ENCODE data around the gene WRNIP1.

Gene WRNIP1

DNA sequence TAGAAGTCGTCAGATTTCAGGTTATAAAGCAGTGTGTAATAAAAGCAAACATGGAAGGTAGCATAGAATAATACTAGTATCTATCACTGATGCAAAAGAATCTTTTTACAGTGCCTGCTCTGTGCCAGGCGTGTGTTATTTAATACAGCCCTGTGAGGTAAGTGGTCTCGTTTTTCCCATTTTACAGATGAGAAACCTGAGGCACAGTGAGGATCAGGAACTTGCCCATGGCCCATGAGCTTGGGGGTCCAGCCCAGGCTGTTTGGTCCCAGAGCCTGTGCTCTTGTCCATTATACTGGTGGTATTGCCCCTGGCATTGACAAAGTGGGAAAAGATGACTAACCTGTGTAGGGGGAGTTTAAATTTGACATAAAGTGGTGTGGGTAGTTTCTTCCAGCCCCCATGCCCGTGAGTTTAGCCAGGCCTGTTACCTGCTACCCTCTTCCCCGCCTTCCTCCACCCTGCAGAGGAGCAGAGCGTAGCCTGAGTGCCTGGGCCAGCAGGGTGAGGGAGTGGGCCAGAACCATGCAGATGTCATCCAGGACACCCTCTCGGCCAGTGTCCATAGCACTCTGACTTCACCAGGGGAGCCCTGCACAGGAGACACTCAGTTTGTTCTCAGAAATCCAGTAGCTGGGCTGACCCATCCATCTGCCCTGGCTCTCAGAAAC lies 16.6 kb downstream of the WRNIP1 start:
- no peak overlapping the region for H3K4me3 ChIP-seq (replicated peaks; ENCODE audit: low read depth, low read length)
- TF ChIP-seq, protein P1, sequence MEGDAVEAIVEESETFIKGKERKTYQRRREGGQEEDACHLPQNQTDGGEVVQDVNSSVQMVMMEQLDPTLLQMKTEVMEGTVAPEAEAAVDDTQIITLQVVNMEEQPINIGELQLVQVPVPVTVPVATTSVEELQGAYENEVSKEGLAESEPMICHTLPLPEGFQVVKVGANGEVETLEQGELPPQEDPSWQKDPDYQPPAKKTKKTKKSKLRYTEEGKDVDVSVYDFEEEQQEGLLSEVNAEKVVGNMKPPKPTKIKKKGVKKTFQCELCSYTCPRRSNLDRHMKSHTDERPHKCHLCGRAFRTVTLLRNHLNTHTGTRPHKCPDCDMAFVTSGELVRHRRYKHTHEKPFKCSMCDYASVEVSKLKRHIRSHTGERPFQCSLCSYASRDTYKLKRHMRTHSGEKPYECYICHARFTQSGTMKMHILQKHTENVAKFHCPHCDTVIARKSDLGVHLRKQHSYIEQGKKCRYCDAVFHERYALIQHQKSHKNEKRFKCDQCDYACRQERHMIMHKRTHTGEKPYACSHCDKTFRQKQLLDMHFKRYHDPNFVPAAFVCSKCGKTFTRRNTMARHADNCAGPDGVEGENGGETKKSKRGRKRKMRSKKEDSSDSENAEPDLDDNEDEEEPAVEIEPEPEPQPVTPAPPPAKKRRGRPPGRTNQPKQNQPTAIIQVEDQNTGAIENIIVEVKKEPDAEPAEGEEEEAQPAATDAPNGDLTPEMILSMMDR (IDR thresholded peaks at IDR 0.05; ENCODE audit: low read depth, low read length, missing control alignments) = no peak
- DNase-seq (ENCODE audit: extremely low read depth, low read depth) = no peak

DNA sequence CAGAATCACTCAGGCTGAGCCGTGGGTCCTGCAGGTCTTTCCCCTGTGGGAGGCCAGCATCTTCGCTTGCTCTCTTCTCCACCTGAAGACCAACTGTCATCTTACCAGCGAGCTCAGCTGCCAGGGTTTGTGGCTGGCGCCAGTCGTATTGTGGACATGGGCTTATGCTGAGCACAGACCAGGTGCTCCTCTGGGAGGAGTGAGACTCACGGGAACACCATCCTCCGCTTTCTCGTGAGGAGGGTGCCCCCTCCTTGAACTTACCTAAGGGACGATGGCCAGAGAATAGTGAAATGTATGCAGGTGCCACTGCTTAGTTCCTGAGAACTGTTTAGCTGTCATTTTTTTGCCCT lies 17.1 kb downstream of the WRNIP1 start:
- TF ChIP-seq, protein P1 (IDR thresholded peaks at IDR 0.05; ENCODE audit: low read depth, low read length, missing control alignments) = no peak
- no peak for DNase-seq (ENCODE audit: extremely low read depth, low read depth)
- no peak overlapping the region for H3K4me3 ChIP-seq (replicated peaks; ENCODE audit: low read depth, low read length)

DNA sequence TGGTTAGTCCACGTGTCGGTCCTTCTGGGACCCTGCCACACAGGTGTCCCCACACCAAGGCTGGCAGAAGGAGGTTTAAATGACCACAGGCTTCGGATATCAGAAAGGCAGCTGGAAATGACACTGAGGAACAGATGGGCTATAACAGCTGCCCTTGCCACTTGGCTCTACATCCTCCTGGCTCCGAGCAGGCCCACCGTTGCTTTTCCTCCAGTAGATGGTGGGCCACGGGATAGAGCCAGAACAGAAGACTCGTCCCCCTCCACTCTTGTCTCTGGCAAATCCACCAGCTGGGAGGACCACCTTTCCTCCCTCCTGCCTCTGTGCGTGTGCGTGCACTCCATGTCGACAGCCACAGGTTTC lies 17.6 kb downstream of the WRNIP1 start:
- no peak for DNase-seq (ENCODE audit: extremely low read depth, low read depth)
- no peak overlapping the region for H3K4me3 ChIP-seq (replicated peaks; ENCODE audit: low read depth, low read length)
- TF ChIP-seq, protein P1 (IDR thresholded peaks at IDR 0.05; ENCODE audit: low read depth, low read length, missing control alignments) = no peak

DNA sequence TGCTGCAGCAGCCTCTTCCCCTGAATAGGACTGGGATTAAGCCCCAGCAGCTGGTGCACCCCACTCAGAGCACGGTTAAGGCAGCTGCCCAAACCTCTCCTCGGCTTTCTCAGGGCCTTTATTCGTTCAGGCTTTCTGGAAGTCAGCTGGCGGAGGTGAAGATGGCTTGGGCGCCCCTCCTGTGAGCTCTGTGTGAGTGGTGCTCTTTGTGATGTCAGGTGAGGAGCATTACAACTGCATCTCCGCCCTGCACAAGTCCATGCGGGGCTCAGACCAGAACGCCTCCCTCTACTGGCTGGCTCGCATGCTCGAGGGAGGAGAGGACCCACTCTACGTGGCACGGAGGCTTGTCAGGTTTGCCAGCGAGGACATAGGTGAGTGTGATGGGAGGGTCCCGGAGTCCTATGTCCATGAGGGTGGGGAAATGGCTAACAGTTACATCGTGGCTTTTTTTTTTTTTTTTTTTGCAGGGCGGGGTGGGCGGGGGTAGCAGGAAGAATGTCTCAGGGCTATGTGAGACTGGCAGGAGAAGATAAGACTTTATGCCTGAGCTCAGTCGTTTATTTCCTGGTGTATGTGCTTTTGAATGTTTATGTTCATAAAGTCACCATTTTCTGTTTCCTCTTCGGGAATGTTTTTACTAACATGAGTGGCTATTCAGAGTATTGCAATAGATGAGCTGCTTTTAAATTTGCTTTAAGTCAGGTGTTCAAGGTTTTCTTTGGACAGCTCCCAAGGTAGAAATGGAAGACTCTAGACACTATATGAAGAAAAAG lies 18.2 kb downstream of the WRNIP1 start:
- no peak overlapping the region for H3K4me3 ChIP-seq (replicated peaks; ENCODE audit: low read depth, low read length)
- no peak for DNase-seq (ENCODE audit: extremely low read depth, low read depth)
- TF ChIP-seq, protein P1 (IDR thresholded peaks at IDR 0.05; ENCODE audit: low read depth, low read length, missing control alignments) = no peak

DNA sequence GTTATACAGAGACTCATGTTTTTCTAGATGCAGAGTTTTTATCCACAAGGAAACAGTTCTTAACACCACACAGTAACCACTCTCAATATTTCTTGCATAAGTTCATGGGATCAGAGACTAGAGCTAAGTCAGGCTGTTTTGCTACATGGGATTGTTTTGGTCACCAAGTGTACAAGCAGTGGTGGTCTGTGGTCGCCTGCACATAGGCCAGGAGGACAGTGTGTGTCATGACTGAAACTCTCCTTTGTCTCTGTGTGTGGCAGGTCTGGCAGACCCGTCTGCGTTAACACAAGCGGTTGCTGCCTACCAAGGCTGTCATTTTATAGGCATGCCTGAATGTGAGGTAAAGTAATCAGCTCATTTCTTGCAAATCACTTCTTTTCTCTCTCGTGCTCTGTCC lies 18.9 kb downstream of the WRNIP1 start:
- DNase-seq (ENCODE audit: extremely low read depth, low read depth) = no peak
- H3K4me3 ChIP-seq (replicated peaks; ENCODE audit: low read depth, low read length) = no peak overlapping the region
- TF ChIP-seq, protein P1 (IDR thresholded peaks at IDR 0.05; ENCODE audit: low read depth, low read length, missing control alignments) = no peak

DNA sequence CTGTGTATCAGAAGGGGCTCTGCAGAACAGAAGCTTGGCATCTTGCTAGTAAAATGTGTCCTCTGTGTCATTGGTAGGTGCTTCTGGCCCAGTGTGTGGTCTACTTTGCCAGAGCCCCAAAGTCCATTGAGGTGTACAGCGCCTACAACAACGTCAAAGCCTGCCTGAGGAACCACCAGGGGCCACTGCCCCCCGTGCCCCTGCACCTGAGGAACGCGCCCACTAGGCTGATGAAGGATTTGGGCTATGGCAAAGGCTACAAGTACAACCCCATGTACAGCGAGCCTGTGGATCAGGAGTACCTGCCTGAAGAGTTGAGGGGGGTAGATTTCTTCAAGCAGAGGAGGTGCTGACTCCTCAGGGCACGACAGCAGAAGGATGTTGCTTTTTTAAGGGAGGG lies 19.7 kb downstream of the WRNIP1 start:
- DNase-seq (ENCODE audit: extremely low read depth, low read depth) = no peak
- TF ChIP-seq, protein P1 (IDR thresholded peaks at IDR 0.05; ENCODE audit: low read depth, low read length, missing control alignments) = no peak
- H3K4me3 ChIP-seq (replicated peaks; ENCODE audit: low read depth, low read length) = no peak overlapping the region
